ENCODE data around the gene TEPSIN.

Gene TEPSIN

DNA sequence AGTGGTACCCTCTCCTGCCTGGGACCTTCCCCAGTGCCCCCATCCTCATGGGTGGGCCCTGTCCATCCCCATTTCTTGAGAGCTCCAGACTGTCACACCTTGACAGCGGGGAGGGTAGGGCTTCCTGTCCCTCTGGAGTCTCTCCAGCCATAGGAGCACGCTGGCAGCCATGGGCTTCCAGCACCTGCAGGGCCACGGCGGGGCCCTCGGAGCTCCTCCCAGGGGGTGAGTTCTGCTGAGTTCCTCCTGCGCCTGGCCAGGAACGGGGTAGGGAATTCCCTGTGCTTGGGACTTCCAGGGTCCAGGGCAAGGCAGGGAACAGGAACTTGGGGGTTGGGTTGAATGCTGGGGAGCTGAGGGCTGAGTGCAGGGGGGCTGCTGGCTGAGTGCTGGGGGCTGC lies 49.8 kb downstream of the TEPSIN start:
- TF ChIP-seq, protein P1, sequence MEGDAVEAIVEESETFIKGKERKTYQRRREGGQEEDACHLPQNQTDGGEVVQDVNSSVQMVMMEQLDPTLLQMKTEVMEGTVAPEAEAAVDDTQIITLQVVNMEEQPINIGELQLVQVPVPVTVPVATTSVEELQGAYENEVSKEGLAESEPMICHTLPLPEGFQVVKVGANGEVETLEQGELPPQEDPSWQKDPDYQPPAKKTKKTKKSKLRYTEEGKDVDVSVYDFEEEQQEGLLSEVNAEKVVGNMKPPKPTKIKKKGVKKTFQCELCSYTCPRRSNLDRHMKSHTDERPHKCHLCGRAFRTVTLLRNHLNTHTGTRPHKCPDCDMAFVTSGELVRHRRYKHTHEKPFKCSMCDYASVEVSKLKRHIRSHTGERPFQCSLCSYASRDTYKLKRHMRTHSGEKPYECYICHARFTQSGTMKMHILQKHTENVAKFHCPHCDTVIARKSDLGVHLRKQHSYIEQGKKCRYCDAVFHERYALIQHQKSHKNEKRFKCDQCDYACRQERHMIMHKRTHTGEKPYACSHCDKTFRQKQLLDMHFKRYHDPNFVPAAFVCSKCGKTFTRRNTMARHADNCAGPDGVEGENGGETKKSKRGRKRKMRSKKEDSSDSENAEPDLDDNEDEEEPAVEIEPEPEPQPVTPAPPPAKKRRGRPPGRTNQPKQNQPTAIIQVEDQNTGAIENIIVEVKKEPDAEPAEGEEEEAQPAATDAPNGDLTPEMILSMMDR (IDR thresholded peaks at IDR 0.05): no peak
- H3K4me1 ChIP-seq: no peaks in the 10 kb centered on the region
- no peaks in the 10 kb centered on the region for H3K9me3 ChIP-seq
- no peak for DNase-seq
- intact Hi-C loops (cut with DNase I; ENCODE audit: low total_unique reads): no loop called here
- no peak overlapping the region for H3K27ac ChIP-seq
- H3K27me3 ChIP-seq: peaks cover 0 to 11% of the 10 kb centered on the region in 2 donors
- H3K4me3 ChIP-seq: no peak overlapping the region
- H3K36me3 ChIP-seq: peaks cover 0 to 56% (median 0%) of the 10 kb centered on the region in 3 donors

DNA sequence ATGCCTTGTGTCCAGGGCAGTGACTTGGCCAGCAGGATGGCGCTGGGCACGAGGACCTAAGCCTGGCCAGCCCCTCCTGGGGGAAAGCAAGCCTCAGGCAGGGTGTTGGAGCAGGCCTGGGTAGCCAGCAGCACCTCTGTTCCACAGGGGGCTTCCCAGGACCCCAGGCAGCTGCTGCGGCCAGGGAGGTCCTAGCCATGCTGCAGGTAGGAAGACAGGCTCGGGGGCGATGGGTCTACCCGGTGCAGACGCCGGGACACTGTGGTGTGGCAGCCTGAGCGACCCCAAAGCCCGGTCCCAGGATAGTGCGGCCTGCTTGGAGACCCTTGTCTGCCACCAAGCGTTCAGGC lies 50.4 kb downstream of the TEPSIN start:
- TF ChIP-seq, protein P1 (IDR thresholded peaks at IDR 0.05): no peak
- Histone ChIP-seq H3K27me3 (peaks cover 0 to 16% of the 10 kb centered on the region in 2 donors), H3K9me3 (no peaks in the 10 kb centered on the region), H3K27ac (no peak overlapping the region), H3K4me3 (no peak overlapping the region), H3K4me1 (no peaks in the 10 kb centered on the region), H3K36me3 (peaks cover 0 to 51% (median 0%) of the 10 kb centered on the region in 3 donors)
- intact Hi-C loops (cut with DNase I; ENCODE audit: low total_unique reads): no loop called here
- DNase-seq: no peak

GRCh38 chr17:81187586-81188490 lies 51.0 kb downstream of the TEPSIN start:
- no peaks in the 10 kb centered on the region for H3K4me1 ChIP-seq
- intact Hi-C loops (cut with DNase I; ENCODE audit: low total_unique reads): no loop called here
- TF ChIP-seq, protein P1 (IDR thresholded peaks at IDR 0.05): no peak
- peaks cover 0 to 22% of the 10 kb centered on the region in 2 donors for H3K27me3 ChIP-seq
- no peak overlapping the region for H3K4me3 ChIP-seq
- H3K27ac ChIP-seq: no peak overlapping the region
- DNase-seq: no peak
- H3K36me3 ChIP-seq: peaks cover 0 to 45% (median 0%) of the 10 kb centered on the region in 3 donors
- H3K9me3 ChIP-seq: no peaks in the 10 kb centered on the region

- Histone ChIP-seq H3K27ac (no peak overlapping the region), H3K4me1 (no peaks in the 10 kb centered on the region), H3K4me3 (no peak overlapping the region), H3K36me3 (peaks cover 0 to 39% (median 0%) of the 10 kb centered on the region in 3 donors), H3K27me3 (peaks cover 0 to 30% of the 10 kb centered on the region in 2 donors), H3K9me3 (no peaks in the 10 kb centered on the region)
- intact Hi-C loops (cut with DNase I; ENCODE audit: low total_unique reads): no loop called here
- DNase-seq: no peak
- TF ChIP-seq, protein P1 (IDR thresholded peaks at IDR 0.05): no peak
Measured at GRCh38 chr17:81187120-81187519, 51.7 kb downstream of the TEPSIN start.

- H3K9me3 ChIP-seq: no peaks in the 10 kb centered on the region
- H3K4me1 ChIP-seq: no peaks in the 10 kb centered on the region
- intact Hi-C loops (cut with DNase I; ENCODE audit: low total_unique reads): no loop called here
- no peak for DNase-seq
- H3K27me3 ChIP-seq: peaks cover 0 to 39% of the 10 kb centered on the region in 2 donors
- H3K27ac ChIP-seq: no peak overlapping the region
- peaks cover 0 to 31% (median 0%) of the 10 kb centered on the region in 3 donors for H3K36me3 ChIP-seq
- no peak overlapping the region for H3K4me3 ChIP-seq
- TF ChIP-seq, protein P1 (IDR thresholded peaks at IDR 0.05): no peak
Measured at GRCh38 chr17:81186203-81186602, 52.7 kb downstream of the TEPSIN start.

Measured in tibial artery (tissue), 4 donors.